AG04449 (cell line): ENCODE results near the gene PCLO.

Source experiments
- CTCF ChIA-PET: fragments of 350-600 bp; formaldehyde crosslinking; extraction: SDS; loops from one replicate; lab custom pipeline; 2021; ENCODE audit warnings: antibody characterized with exemption; lab: Yijun Ruan, JAX
- POLR2A ChIA-PET: fragments of 400-600, 350-600 bp; formaldehyde crosslinking; extraction: SDS; loops from one replicate; lab custom pipeline; 2020; ENCODE audit warnings: antibody characterized with exemption, inconsistent platforms; lab: Yijun Ruan, JAX
- DNase-seq: peaks from one replicate; pipeline ENCODE4 v3.0.0-alpha.2; 2010; ENCODE audit warnings: low read depth, low spot score
- H3K4me3 ChIP-seq: 2 replicates; pipeline ENCODE4 v1.5.1; 2011; ENCODE audit warnings: low read depth, mild to moderate bottlenecking, control low read depth, low read length
- TF ChIP-seq, protein P1 (sequence below): IDR thresholded peaks from one replicate; pipeline ENCODE4 v1.5.1; 2011; ENCODE audit warnings: mild to moderate bottlenecking, moderate library complexity, low read length, control low read depth, inconsistent platforms; ENCODE audit not compliant: insufficient read depth; ENCODE audit errors: missing control alignments

PCLO gene

DNA sequence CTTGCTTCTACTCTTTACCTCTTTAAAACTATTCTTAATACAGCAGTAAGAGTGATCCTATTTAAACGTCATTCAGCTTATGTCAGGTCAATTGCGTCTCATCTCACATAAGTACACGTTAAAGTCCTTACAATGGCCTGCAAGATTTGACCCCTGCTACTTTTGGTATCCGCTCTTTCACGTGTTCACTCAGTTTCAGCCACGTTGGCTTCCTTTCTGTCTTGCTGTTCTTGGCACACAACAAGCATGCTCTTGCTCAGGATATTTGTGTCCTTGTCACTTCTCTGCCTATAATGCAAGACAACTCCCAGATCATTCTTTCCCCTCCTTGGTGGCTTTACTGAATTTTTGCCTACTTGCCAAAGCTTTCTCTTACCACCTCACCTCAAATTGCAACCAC is 296.8 kb downstream of the PCLO start:
- TF ChIP-seq, protein P1, sequence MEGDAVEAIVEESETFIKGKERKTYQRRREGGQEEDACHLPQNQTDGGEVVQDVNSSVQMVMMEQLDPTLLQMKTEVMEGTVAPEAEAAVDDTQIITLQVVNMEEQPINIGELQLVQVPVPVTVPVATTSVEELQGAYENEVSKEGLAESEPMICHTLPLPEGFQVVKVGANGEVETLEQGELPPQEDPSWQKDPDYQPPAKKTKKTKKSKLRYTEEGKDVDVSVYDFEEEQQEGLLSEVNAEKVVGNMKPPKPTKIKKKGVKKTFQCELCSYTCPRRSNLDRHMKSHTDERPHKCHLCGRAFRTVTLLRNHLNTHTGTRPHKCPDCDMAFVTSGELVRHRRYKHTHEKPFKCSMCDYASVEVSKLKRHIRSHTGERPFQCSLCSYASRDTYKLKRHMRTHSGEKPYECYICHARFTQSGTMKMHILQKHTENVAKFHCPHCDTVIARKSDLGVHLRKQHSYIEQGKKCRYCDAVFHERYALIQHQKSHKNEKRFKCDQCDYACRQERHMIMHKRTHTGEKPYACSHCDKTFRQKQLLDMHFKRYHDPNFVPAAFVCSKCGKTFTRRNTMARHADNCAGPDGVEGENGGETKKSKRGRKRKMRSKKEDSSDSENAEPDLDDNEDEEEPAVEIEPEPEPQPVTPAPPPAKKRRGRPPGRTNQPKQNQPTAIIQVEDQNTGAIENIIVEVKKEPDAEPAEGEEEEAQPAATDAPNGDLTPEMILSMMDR = no peak
- ChIA-PET POLR2A (no interaction called here), CTCF (no interaction called here)
- DNase-seq = no peak
- no peak overlapping the region for H3K4me3 ChIP-seq

DNA sequence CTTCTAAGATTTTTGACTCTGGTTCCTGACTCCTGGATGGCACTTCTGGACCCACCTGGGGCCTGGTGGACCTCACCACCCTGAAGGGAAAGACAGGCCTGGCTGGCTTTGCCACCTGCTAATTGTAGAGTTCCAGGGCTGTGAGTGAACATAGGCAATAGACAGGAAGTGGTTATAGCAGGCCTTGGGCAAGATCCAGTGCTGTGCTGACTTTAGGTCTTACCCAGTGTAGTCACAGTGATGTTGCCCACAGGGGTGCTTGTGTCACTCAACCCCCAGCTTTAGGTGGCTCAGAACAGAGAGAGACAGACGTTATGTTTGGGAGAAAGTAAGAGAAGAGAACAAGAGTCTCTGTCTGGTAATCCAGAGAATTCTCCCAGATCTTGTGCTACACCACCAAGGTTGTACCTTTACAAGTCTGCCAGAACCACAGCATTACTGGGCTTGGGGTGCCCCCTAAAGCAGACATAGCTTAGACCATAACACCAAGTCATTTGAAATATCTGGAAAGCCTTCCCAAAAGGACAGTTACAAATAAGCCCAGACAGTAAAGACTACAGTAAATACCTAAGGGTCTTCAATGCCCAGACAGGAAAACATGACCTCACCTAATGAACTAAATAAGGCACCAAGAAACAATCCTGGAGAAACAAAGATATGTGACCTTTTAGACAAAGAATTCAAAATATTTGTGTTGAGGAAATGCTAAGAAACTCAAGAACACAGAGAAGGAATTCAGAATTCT is 303.4 kb downstream of the PCLO start:
- POLR2A ChIA-PET = no interaction called here

DNA sequence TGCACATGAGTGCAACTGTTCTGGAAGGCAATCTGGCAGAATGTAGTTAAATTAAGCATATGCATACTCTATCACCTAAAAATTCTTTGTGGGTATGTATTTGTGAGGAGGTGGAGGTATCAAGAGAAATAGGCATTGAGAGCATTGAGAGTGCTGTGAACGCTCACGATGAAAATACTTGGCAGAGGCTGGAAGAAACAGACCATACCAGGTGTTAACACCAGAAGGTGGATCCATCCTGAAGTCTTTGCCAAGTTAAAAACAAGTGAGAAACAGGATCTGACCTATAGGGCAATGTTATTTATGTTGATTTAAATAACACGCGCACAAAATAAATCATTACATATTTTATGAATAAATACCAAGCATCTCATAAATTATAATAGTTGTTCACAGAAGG is 311.6 kb downstream of the PCLO start:
- TF ChIP-seq, protein P1 = no peak
- POLR2A ChIA-PET = no interaction called here
- CTCF ChIA-PET = no interaction called here
- DNase-seq = no peak
- H3K4me3 ChIP-seq = no peak overlapping the region

More for the DNA sequence above, 303.4 kb downstream of the PCLO start:
- H3K4me3 ChIP-seq = no peak overlapping the region
- TF ChIP-seq, protein P1 = no peak
- DNase-seq = no peak
- CTCF ChIA-PET = no interaction called here

DNA sequence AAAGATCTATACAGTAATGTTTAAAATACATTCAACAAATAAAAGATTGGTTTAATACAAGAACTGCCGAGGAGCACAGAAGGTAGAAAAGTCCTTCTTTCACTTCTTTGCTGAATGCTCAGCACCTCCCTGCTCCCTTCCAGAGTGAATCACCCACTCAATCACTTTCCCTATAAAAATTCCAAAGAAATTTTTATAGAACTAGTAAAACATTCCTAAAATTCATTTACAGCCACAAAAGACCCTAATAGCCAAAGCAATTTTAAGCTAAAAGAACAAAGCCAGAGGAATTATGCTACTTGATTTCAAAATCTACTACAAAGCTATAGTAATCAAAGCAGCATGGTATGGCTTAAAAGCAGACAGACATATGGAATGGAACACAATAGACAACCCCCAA is 320.9 kb downstream of the PCLO start:
- TF ChIP-seq, protein P1 = no peak
- no peak overlapping the region for H3K4me3 ChIP-seq
- no peak for DNase-seq
- ChIA-PET CTCF (no interaction called here), POLR2A (no interaction called here)

DNA sequence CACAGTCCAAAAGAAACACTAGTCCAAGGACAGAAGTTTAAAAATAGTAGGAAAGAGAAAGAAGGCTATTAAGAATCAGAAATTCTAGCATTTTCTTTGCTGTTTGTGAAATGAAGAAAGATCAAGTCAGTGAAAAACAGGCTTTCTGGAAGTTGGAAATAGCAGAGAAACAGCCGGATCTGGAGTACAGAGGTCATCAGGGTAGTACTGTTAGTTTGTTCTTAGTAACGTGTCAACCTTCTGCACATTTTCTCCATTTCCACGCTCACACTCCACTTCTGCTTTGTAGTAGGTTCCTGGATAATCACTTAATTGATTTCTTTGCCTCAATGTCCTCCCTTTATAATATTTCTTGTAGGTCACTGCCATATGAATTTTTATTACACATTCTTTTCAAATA is 322.6 kb downstream of the PCLO start:
- no peak for DNase-seq
- no peak overlapping the region for H3K4me3 ChIP-seq
- TF ChIP-seq, protein P1 = no peak
- ChIA-PET POLR2A (no interaction called here), CTCF (no interaction called here)

DNA sequence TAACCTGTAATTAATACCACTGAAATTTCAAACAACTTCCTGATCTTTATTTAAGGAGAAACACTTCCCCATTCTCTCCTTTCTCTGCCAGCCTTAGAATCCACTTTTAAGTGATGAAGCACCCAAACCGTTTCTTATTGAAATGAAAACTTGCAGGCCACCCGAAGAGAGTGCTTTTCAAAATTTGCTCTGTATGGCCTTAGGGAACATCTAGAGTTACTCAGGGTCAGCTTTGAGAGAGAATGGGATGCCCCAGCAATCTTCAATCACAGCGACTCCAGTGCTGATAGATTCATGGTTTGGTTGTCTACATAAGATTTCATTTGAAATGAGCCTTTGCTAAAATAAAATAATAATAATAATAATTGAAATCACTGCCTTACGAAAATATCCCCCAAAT is 323.1 kb downstream of the PCLO start:
- POLR2A ChIA-PET = no interaction called here
- TF ChIP-seq, protein P1 = no peak
- no peak overlapping the region for H3K4me3 ChIP-seq
- no peak for DNase-seq
- CTCF ChIA-PET = interaction anchor here (1.3 kb wide), 1 partner anchor 30 kb away, joined by 3 read pairs; no protein-coding TSS in a partner anchor
